HepG2 (cell line): ENCODE results near the gene MAP2K1. TPM values are rescaled to one million over a fixed set of nuclear protein-coding genes. Genes with fewer than 3 reads are reported as not detected.

Source experiments
- CENPX ChIP-seq: sonication (generic); formaldehyde crosslinking; IDR thresholded peaks from 2 replicates; pipeline ENCODE4 v1.9.0; 2021; ENCODE audit warnings: mild to moderate bottlenecking, missing genetic modification reagents, moderate library complexity
- FOXP1 ChIP-seq, 2 experiments: fragments of 450-650 bp in 1 of 2; IDR thresholded peaks; 2 replicates each; pipeline ENCODE4 v1.6.1; 2017 to 2018; ENCODE audit warnings: antibody characterized with exemption in 1 of 2
- GRHL1 ChIP-seq: sonication (generic); formaldehyde crosslinking; conservative IDR thresholded peaks from 2 replicates; pipeline ENCODE4 v1.8.0; 2022; ENCODE audit warnings: missing genetic modification reagents
- HDAC1 ChIP-seq: sonication (generic); formaldehyde crosslinking; IDR thresholded peaks from 2 replicates; pipeline ENCODE4 v1.5.1; 2020; ENCODE audit warnings: mild to moderate bottlenecking, missing genetic modification reagents
- MEIS1 ChIP-seq: sonication (generic); formaldehyde crosslinking; IDR thresholded peaks from 2 replicates; pipeline ENCODE4 v1.9.0; 2021; ENCODE audit warnings: mild to moderate bottlenecking, missing genetic modification reagents, moderate library complexity, borderline replicate concordance
- NFE2 ChIP-seq: sonication (generic); formaldehyde crosslinking; IDR thresholded peaks from 2 replicates; pipeline ENCODE4 v1.4.0; 2020; ENCODE audit warnings: missing genetic modification reagents
- RFX5 ChIP-seq: IDR thresholded peaks from 2 replicates; pipeline ENCODE4 v1.6.1; 2011; ENCODE audit warnings: low read depth, low read length, improper control_type of control experiment
- SCMH1 ChIP-seq: sonication (generic); formaldehyde crosslinking; IDR thresholded peaks from 2 replicates; pipeline ENCODE4 v1.9.0; 2021; ENCODE audit warnings: missing genetic modification reagents, mild to moderate bottlenecking, borderline replicate concordance
- SIN3B ChIP-seq: fragments of 150-350 bp; IDR thresholded peaks from 2 replicates; pipeline ENCODE4 v1.6.1; 2014; ENCODE audit warnings: low read length
- SMARCC2 ChIP-seq: fragments of 450-650 bp; IDR thresholded peaks from 2 replicates; pipeline ENCODE4 v1.6.1; 2017; ENCODE audit warnings: antibody characterized with exemption, mild to moderate bottlenecking
- SNAPC2 ChIP-seq: sonication (generic); formaldehyde crosslinking; IDR thresholded peaks from 2 replicates; pipeline ENCODE4 v1.8.1; 2022; ENCODE audit warnings: mild to moderate bottlenecking, missing genetic modification reagents
- TARDBP ChIP-seq: sonication (generic); formaldehyde crosslinking; IDR thresholded peaks from 2 replicates; pipeline ENCODE4 v1.8.0; 2022; ENCODE audit warnings: mild to moderate bottlenecking, missing genetic modification reagents
- TBX2 ChIP-seq: sonication (generic); formaldehyde crosslinking; IDR thresholded peaks from 2 replicates; pipeline ENCODE4 v1.5.0; 2020; ENCODE audit warnings: missing genetic modification reagents, mild to moderate bottlenecking, borderline replicate concordance
- TCF12 ChIP-seq, 2 experiments: fragments of 450-650 bp in 1 of 2; sonication (generic) in 1 of 2; formaldehyde crosslinking in 1 of 2; IDR thresholded peaks; 2 replicates each; pipeline versions ENCODE4 v1.6.1 to v1.8.0; 2017 to 2022; ENCODE audit warnings: antibody characterized with exemption in 1 of 2, mild to moderate bottlenecking in 1 of 2, missing genetic modification reagents in 1 of 2, moderate library complexity in 1 of 2
- TP53 ChIP-seq: sonication (generic); formaldehyde crosslinking; conservative IDR thresholded peaks from 2 replicates; pipeline ENCODE4 v1.4.0; 2020; ENCODE audit warnings: missing genetic modification reagents
- U2AF1 ChIP-seq: fragments of 200-400 bp; formaldehyde crosslinking; optimal IDR thresholded peaks from 2 replicates; pipeline ENCODE3; 2017; ENCODE audit warnings: mild to moderate bottlenecking, low read depth, low read length
- ZFP90 ChIP-seq: sonication (generic); formaldehyde crosslinking; IDR thresholded peaks from 2 replicates; pipeline ENCODE4 v1.8.0; 2022; ENCODE audit warnings: missing genetic modification reagents, mild to moderate bottlenecking, inconsistent platforms, borderline replicate concordance
- ZMYM3 ChIP-seq: sonication (generic); formaldehyde crosslinking; IDR thresholded peaks from 2 replicates; pipeline ENCODE4 v1.5.1; 2020; ENCODE audit warnings: mild to moderate bottlenecking, missing genetic modification reagents
- ZNF101 ChIP-seq: sonication (generic); formaldehyde crosslinking; IDR thresholded peaks from 2 replicates; pipeline ENCODE4 v1.4.0; 2020; ENCODE audit warnings: mild to moderate bottlenecking, low read depth, missing genetic modification reagents, borderline replicate concordance
- ZNF20 ChIP-seq: sonication (generic); formaldehyde crosslinking; IDR thresholded peaks from 2 replicates; pipeline ENCODE4 v1.4.0; 2020; ENCODE audit warnings: mild to moderate bottlenecking, moderate library complexity, missing genetic modification reagents
- ZNF256 ChIP-seq: sonication (generic); formaldehyde crosslinking; conservative IDR thresholded peaks from 2 replicates; pipeline ENCODE4 v1.4.0; 2020; ENCODE audit warnings: missing genetic modification reagents
- ZNF292 ChIP-seq: sonication (generic); formaldehyde crosslinking; IDR thresholded peaks from 2 replicates; pipeline ENCODE4 v1.8.1; 2022; ENCODE audit warnings: mild to moderate bottlenecking, low read depth, missing genetic modification reagents, borderline replicate concordance
- ZNF3 ChIP-seq: IDR thresholded peaks from 2 replicates; pipeline ENCODE4 v1.7.0; 2017; ENCODE audit warnings: inconsistent platforms
- ZNF550 ChIP-seq: sonication (generic); formaldehyde crosslinking; IDR thresholded peaks from 2 replicates; pipeline ENCODE4 v1.4.0; 2020; ENCODE audit warnings: mild to moderate bottlenecking, missing genetic modification reagents, borderline replicate concordance
- ZNF639 ChIP-seq: conservative IDR thresholded peaks from 2 replicates; pipeline ENCODE4 v1.6.1; 2018; ENCODE audit warnings: missing genetic modification reagents
- ZNF816 ChIP-seq: sonication (generic); formaldehyde crosslinking; IDR thresholded peaks from 2 replicates; pipeline ENCODE4 v1.8.0; 2022; ENCODE audit warnings: missing genetic modification reagents, mild to moderate bottlenecking, borderline replicate concordance
- ZNF891 ChIP-seq: sonication (generic); formaldehyde crosslinking; IDR thresholded peaks from 2 replicates; pipeline ENCODE4 v1.5.0; 2020; ENCODE audit warnings: mild to moderate bottlenecking, missing genetic modification reagents
- ZSCAN12 ChIP-seq: sonication (generic); formaldehyde crosslinking; IDR thresholded peaks from 2 replicates; pipeline ENCODE4 v1.9.0; 2021; ENCODE audit warnings: mild to moderate bottlenecking, missing genetic modification reagents
- polyA plus RNA-seq, 8 experiments: library from polyadenylated mRNA; depleted of rRNA in 3 of 8; stranded (reverse) in 7 of 8; unstranded in 1 of 8; fragments of >200 nt; fragmentation: Illumina TruSeq in 4 of 8; extraction: Trizol in 4 of 8; gene quantifications; 2 replicates each; pipeline versions ENCODE4 v1.2.1 to v1.2.3, GENCODE V29; 2011 to 2016; ENCODE audit warnings: low read depth in 4 of 8, missing spikeins in 1 of 8, mixed read lengths in 1 of 8; ENCODE audit not compliant: insufficient read depth in 1 of 8
- total RNA-seq, 5 experiments: library from RNA; depleted of rRNA; stranded (reverse); fragments of >200 nt; fragmentation: Illumina TruSeq; extraction: Trizol; gene quantifications; 2 replicates each; pipeline ENCODE4 v1.2.3, GENCODE V29; 2016; ENCODE audit warnings: low read depth in 1 of 5

The MAP2K1 gene
- total and polyA plus RNA-seq, 2 of the 13 experiments (the other 11 are each of a cell fraction or from before 2014, with no cell fraction given): 24.1 to 49.2 TPM

GRCh38 chr15:66386204-66387123 lies at the start of gene MAP2K1 (continued):
- TF ChIP-seq TP53 (CRISPR knock-in tag) (no peak), SCMH1 (CRISPR knock-in tag) (no peak), ZNF20 (no peak), RFX5 (peak; percentile 85), MEIS1 (no peak), SNAPC2 (CRISPR knock-in tag) (0 out of 2 replicates have a peak, but pooled peaks have one; percentile 32), SIN3B (0 out of 2 replicates have a peak, but pooled peaks have one; percentile 58), CENPX (CRISPR knock-in tag) (no peak), GRHL1 (CRISPR knock-in tag) (no peak), SMARCC2 (no peak), TCF12 (IDR thresholded peaks at IDR 0.05) (no peak), TCF12 (CRISPR knock-in tag; IDR thresholded peaks at IDR 0.05) (0 out of 2 replicates have a peak, but pooled peaks have one; percentile 72), U2AF1 (peak; percentile 53), ZSCAN12 (CRISPR knock-in tag) (no peak), ZFP90 (CRISPR knock-in tag) (no peak), ZNF101 (no peak), ZNF639 (CRISPR knock-in tag) (no peak; the same call in 1 of the 2 replicates), TARDBP (CRISPR knock-in tag) (peak; percentile 86), ZNF256 (CRISPR knock-in tag) (no peak), FOXP1 (IDR thresholded peaks at IDR 0.05) (no peak), FOXP1 (CRISPR knock-in tag; IDR thresholded peaks at IDR 0.05) (0 out of 2 replicates have a peak, but pooled peaks have one; percentile 25), ZNF292 (CRISPR knock-in tag) (peak; percentile 73; the same call in 1 of the 2 replicates), ZNF816 (CRISPR knock-in tag) (0 out of 2 replicates have a peak, but pooled peaks have one; percentile 32), ZNF3 (no peak), TBX2 (CRISPR knock-in tag) (peak; percentile 58; the same call in 1 of the 2 replicates), ZNF891 (CRISPR knock-in tag) (no peak), ZMYM3 (CRISPR knock-in tag) (peak; percentile 76; the same call in 1 of the 2 replicates), ZNF550 (no peak), HDAC1 (CRISPR knock-in tag) (peak; percentile 92), NFE2 (CRISPR knock-in tag) (no peak)
